GM19193 (cell line): ENCODE data around the gene OLIG3.

Experiments
- POLR2A ChIP-seq: IDR thresholded peaks from 4 replicates; pipeline ENCODE4 v1.6.1; 2011; ENCODE audit not compliant: insufficient read depth, insufficient read length; ENCODE audit errors: extremely low read depth

Gene OLIG3

DNA sequence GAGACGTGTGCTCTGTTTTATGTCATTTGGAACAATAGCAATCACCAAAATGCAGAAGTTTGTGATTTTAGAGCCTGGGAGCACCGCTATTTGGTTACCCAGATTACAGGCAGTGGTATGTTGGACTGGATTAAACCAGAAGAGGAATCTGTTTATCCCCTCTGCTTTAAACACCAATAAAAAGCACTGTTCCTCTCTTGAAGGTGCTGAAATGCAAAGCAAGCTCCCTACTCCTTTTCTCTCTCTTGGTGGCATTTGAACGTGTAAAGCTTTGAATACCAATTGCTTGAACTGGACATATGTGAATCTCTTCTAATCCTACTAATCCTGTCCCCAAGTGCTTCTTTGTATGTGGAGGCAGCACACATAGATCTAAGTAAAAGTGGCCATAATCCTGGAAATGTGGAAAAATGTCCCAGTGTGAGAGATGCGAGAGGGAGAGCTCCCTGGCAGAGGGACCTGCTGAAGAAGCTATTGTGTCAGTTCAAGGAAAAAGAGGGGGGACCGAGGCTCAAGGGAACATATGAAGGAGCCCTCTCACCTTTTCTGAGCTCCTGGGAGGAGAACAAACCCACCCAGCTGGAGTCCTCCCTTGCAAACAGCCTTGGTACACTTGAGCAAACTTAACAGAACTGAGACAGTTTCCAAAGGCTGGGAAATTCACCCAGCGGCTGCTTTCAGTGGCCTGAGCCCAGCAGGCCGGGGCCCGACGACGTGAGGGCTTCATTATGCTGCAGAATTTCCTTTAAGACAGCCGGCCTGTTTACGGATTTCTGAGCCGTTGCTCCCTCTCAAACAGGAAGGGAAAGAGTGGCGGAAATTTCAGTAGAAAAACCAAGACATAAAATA is 18.8 kb upstream of the OLIG3 start:
- TF ChIP-seq POLR2A: no peak

DNA sequence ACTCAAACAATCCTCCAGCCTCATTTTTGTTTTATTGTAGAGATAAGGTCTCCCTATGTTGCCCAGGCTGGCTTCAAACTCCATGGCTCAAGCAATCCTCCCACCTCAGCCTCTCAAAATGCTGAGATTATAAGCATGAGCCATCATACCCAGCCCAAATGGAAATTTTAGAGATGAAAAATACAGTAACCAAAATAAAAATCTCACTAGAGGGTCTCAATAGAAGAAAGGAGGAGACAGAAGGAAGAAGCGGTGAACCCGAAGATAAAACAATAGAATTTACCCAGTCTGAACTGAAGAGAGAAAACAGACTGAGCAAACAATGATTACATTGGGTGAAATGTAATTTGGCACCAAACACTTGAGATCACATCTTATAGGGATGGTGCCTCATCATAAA is 16.7 kb upstream of the OLIG3 start:
- TF ChIP-seq POLR2A: no peak

DNA sequence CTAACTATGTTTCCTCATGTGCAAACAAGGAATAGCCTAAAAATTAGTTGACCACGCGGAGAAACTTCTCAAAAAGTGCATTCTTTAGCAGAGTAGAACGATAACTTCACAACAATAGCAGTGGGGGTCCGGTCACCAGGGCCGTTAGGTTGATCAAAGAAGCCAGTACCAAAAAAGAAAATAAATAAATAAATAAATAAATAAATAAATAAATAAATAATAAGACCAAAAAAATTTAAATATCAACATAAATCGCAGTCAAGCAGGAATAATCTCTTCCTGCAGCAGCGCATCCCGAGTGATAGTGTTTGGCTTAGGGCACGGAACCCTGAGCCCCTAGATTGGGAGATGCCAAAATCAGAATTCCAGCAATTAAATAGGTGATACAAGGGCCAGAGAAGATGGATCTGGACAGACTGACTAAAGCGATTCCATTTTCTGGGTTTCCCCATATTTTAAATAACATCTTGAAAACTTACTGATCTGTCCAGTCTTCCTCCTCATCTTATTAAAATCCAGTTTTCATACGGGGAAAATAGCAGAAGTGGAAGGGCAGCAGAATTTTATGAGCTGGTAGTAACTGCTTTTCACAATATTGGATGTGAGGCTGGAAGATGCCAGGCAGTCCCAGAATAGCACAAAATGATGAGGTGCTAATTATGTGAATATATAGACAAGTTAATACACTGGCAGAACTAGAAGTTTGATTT is 4.4 kb upstream of the OLIG3 start:
- no peak for TF ChIP-seq POLR2A

DNA sequence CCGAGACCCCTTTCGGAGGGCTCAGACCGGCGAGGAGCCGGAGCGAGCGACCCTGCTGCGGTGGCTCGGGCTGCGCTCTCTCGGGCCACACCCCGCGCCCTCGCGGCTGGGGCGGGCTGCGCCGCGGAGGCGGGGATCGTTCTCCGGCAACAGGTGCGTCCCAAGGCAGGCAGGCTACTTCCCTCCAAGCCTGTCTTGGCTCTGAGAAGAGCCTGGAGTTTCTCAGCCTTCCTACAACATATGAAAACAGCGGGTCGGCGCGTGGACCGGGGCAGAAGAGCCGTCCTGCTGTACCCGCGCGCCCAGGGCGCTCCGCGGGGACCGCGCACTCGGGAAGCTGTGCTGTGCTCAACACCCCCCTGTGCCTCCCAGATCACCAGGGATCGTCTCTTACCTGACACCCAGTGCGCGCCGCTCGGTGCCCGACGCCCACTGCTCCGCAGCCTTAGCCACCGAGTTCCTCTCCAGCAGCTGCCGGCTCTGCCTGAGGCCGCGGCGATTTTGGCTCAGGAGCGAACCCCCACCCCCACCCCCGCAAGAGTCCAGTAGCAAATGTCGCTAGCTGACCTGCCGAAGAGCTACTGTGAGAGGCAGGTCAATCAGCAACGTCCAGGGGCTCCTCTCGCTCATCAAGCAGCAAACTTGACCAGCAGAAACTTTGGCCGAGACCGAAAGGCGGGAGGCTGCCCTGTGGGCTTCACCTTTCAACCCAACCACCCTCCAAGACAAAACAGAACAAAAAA is 3.7 kb upstream of the OLIG3 start:
- no peak for TF ChIP-seq POLR2A

DNA sequence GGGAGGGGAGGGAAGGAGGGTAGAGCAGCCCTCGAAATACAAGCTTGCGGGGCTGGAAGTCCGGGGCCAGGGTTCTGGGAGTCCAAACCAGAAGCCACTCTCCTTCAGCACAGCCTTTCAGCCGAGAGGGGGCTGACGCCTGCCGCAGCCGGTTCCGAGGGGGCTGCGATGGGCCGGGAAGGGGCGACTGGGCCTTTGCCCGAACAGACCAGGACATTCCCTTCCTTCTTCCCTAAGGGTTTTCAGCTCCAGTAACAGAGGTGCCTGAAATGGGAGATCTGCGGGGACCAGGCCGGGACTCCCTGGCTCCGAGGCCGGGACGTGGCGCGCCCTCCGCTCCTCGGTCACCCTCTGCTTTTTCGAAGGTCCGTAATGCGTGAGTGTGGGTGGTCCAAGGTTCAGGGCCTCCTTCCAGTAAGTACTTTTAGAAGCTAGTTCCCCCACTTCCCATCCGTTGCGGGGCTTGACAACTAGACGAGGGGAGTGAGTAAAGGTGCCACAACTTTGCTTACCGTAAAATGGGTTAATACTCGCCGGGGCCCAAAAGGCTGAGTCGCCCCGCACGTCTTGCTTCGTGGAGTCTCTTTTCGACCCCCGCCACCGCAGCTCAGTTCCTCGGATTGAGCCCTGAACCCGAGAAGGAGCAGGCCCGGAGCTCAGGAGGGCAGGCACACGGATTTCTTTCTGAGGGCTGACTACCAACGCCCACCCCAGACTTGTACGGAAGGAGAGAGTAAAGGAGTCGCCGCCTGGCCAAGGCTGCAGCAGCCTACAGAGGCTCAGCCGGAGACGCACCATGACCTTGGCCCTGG is 2.9 kb upstream of the OLIG3 start:
- TF ChIP-seq POLR2A: no peak

DNA sequence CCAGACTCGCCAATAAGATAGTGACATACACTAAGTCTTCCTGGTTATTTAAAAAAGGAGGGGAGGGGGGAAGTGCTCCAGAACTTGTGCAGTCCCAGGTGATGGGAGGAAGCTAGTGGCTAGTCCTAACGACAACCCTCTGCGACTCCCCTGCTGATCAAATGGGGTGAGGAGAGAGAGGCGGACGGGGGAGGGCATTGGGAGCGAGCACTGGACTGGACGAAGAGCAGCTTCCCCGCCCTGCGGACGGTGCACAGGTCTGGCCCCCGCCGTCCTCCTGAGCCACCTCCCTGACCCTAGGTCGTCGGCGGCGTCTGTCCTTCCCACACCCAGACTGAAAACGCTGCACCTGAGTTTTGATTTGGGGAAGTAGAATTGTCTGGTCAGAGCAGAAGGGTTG is 2.2 kb upstream of the OLIG3 start:
- no peak for TF ChIP-seq POLR2A

DNA sequence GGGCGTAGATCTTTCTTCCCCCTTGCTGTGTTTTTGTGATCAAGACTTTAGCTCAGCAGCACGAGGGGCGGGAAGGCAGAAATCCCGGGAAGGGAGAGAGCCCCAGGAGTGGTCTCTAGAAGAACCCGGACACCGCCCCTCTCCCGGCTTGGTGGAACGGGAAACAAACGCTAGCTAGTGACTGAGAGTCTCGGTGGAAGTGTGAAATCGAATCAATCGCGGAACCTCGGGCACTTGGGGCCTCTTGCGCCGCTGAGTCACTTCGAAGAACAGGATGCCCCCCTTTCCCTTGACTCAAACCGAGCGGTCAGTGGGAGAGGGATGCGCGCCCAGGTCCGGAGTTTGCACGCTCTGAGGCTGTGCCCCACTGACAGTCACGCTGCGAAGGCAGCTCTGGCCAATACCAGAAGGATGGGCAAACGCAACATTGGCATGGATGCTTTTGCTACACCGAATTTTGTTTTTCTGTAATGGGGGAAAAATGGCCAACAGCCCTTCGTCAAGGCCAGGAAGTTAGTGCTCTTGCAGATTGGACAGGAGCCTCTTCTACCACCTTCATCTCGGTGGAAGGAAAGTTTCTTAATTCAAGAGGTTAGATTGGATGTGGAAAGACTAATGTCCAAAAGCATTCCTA is 1.6 kb upstream of the OLIG3 start:
- TF ChIP-seq POLR2A: no peak

DNA sequence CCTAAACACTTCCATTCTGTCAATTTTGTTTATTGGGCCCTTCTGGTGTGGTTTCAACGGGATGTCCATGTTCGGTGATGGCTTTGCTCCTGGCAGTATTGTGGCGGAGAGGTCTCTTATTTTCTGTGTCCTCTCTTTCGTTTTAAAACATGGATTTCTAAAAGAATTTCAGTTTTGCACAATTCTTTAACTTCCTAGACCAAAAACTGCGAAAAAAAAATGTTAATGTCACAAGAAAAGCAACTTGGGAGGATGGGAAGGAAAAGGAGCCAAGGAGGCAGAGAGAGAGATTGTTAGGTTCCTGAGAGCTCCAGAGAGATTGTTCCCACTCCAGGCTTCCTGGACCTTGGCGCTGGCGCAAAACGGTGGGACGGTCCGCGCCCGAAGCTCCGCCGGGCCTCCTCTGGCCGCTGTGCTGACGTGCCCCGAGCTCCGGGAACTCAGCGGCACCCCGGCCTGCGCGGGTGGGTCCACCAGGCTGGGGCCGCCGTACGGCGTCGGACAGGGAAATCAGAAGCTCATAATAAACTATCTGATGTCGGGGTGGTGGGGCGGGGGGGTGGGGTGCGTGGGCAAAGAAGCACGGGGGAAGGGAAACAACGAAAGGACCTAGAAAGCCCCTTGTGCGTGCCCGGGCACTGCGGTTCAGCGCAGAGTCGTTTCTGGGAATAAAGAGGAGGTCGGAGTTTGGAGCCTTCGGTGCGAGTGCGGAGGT is 951 bp upstream of the OLIG3 start:
- TF ChIP-seq POLR2A: no peak

DNA sequence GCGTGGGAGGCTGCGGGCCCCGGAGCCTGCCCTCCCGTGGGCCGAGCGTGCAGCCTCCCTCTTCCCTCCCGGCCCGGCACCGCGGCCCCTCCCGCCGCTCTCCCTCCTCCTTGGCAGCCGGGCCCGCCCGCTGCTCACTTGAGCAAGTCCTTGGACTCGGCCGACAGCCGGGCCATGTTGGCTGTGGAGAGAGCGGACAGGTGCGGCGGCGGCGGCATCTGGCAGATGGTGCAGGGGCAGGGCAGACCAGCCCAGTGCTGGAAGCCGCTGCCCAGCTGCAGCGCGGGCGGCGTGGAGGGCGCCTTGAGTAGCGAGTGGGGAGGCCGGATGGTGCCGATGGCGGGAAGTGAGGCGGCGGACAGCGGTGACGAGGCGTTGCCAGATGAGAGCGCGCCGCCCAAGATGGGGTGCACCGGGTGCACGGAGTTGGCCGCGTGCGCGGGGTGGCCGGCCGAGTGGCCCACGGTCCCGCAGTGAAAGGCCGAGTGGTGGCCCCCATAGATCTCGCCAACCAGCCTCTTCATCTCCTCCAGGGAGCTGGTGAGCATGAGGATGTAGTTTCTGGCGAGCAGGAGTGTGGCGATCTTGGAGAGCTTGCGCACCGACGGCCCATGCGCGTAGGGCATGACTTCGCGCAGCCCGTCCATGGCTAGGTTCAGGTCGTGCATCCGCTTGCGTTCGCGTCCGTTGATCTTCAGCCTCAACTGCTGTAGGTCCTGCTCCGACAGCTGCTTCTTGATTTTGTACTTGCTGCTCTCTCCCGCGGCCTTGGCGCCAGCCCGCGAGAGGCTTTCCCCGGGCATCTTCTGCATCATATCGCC is 766 bp downstream of the OLIG3 start:
- no peak for TF ChIP-seq POLR2A

DNA sequence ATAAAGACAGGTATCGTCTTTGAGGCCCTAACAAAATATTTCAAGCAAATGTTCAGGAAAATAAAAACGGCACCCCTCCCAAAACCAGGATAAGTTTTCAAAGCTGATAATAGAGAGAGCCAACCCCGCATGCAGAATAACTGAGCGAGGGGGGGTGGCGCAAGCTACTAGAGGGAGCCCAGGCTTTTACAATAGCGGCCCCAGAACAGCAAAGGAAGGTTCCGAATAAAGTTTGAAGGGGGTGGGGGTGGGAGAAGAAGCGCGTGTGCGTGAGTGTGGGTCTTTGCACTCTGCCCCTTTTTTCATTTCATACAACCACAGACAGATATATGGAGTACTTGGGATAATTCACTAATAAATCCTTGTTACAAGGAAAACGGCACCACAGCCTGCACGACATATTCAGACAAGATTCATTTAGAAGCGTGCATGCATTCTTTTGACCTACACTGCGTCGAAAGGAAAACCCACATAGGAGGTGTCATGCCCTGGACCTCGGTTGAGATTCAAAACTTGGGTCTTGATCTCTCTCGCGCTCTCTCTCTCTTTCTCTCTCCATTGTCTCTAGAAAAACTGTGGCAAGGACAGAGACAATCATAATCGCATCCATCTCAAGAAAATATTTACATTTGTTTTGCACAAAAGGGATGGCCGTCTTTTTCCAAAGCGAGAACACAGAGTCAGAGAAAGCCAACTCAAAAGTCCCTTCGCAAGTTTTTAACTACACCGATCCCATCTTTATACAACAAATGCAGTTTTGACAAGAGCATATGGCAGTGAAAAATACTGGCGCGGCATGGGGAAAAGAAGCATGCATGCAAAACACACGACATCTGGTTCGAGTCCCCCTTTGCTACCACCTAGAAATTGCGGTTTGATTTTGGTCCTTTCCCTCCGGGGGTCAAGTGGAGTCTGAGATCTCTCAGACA is 1.6 kb downstream of the OLIG3 start:
- TF ChIP-seq POLR2A: no peak

DNA sequence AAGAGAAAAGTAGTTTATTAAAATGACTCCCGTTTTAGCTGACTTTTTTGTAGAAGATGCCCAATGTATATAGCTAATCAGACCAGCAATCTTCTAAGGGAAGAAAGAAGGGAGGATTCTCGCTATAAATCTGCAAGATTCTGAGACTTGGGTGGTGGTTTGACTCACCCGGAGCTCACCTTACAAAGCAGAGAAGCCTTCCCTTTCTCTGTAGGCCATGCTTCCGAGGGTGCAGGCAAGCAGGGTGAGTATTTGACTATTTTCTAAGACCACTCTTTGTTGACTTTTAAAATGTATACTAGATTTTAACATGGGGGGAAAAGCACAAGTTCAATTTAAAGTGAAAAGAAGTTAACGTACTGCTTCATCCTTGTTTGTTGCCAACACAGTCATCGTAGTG is 2.7 kb downstream of the OLIG3 start:
- TF ChIP-seq POLR2A: no peak

DNA sequence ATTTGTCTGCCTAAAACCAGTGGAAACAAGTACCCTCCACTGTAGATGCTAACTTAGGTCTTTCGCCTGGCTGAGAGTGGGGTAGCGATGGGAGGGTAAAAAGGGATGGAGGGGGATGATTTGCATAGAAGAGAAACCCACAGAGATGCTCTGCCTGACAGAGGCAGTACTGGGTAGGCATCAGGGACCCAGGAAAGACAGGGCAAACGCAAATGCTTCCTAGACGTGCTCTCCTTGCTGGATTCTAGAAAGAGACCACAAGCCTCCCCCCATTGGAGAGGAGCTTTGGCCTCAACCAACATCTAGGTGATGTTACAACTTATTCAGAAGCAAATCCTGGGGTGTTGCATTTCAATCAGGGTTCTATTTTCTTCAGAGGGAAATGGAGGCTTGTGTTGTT is 3.2 kb downstream of the OLIG3 start:
- TF ChIP-seq POLR2A: no peak
